ENCODE results near the gene ANK3. TPM values are rescaled to one million over a fixed set of nuclear protein-coding genes. Genes with fewer than 3 reads are reported as not detected.

The ANK3 gene
- total and polyA plus RNA-seq, 8 donors: 3.6 to 115 (median 31.1) TPM

DNA sequence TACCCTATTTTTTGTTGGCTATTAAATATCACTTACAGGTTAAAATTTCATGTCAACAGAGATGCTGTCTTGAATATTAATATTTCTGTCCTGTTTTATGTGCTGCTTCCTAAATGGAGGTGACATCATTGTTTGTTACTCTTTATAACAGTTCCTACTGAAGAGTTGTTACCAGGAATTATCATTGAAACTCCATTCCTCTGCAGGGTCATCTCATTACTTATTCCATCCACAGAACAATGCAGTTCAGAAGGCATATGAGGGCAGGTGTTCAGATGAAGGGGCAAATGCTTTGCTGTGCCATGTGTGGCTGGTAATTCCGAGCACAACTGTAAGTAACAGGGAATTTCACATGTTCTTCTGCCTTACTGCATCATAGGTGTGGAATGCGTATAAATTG lies 113.4 kb downstream of the ANK3 start:
- Histone ChIP-seq H3K36me3 (peaks cover 0 to 10% (median 0%) of the 10 kb centered on the region in 4 donors), H3K27me3 (no peaks in the 10 kb centered on the region), H3K9me3 (no peaks in the 10 kb centered on the region), H3K4me3 (no peak overlapping the region), H3K4me1 (peaks cover 0 to 2% (median 0%) of the 10 kb centered on the region in 4 donors), H3K27ac (no peak overlapping the region)
- WGBS, 5 donors: 93 to 100% (median 97%) methylated on average over 2 of the region's 2 CpGs
- no peak for DNase-seq
- TF ChIP-seq EP300 (IDR thresholded peaks at IDR 0.05): no peak
- TF ChIP-seq POLR2A (IDR thresholded peaks at IDR 0.05): no peak
- TF ChIP-seq CTCF (IDR thresholded peaks at IDR 0.05): no peak
- no peak for TF ChIP-seq POLR2AphosphoS5 (IDR thresholded peaks at IDR 0.05)
- intact Hi-C loops (cut with DNase I; ENCODE audit: low total_unique reads): no loop called here

DNA sequence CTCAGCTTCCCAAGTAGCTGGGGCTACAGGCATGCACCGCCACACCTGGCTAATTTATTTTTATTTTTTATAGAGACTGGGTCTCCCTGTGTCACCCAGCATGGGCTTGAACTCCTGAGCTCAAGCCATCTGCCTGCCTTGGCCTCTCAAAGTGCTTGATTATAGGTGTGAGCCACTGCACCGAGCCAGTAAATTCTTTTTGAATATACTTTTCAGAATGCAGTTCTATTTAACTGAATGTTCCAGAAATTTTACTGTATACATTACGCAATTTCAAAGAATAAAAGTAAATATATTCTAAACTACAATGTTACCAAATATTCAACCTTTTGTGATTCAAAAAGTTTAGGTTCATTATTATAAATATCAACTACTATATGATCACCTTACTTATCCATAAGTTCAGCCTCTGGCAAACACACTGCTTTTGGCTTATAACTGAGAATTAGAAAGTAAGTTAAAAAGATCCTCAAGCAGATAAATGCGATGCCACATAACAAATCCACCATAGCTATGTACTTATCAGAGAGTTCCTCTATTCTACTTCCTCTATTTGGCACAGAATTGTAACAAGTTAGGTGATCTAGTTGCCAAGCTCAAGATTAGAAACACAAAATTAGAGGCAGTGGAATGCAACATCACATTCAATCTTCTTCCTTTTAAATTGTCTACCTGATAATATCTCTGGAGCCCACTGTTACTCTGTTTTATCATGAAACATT lies 118.2 kb downstream of the ANK3 start:
- Histone ChIP-seq H3K36me3 (no peaks in the 10 kb centered on the region), H3K27ac (no peak overlapping the region), H3K4me1 (no peaks in the 10 kb centered on the region), H3K9me3 (no peaks in the 10 kb centered on the region), H3K27me3 (no peaks in the 10 kb centered on the region), H3K4me3 (no peak overlapping the region)
- TF ChIP-seq POLR2A (IDR thresholded peaks at IDR 0.05): no peak
- TF ChIP-seq EP300 (IDR thresholded peaks at IDR 0.05): no peak
- no peak for TF ChIP-seq POLR2AphosphoS5 (IDR thresholded peaks at IDR 0.05)
- no peak for TF ChIP-seq CTCF (IDR thresholded peaks at IDR 0.05)
- DNase-seq: no peak
- 76 to 86% (median 81%) methylated on average over 4 of the region's 4 CpGs for WGBS, 5 donors
- intact Hi-C loops (cut with DNase I; ENCODE audit: low total_unique reads): no loop called here

- Histone ChIP-seq H3K4me3 (no peak overlapping the region), H3K9me3 (no peaks in the 10 kb centered on the region), H3K4me1 (no peaks in the 10 kb centered on the region), H3K27me3 (no peaks in the 10 kb centered on the region), H3K36me3 (no peaks in the 10 kb centered on the region), H3K27ac (no peak overlapping the region)
- 82 to 98% (median 92%) methylated on average over 1 of the region's 1 CpG for WGBS, 5 donors
- no peak for DNase-seq
- intact Hi-C loops (cut with DNase I; ENCODE audit: low total_unique reads): no loop called here
- no peak for TF ChIP-seq EP300 (IDR thresholded peaks at IDR 0.05)
- no peak for TF ChIP-seq POLR2A (IDR thresholded peaks at IDR 0.05)
- TF ChIP-seq POLR2AphosphoS5 (IDR thresholded peaks at IDR 0.05): no peak
- no peak for TF ChIP-seq CTCF (IDR thresholded peaks at IDR 0.05)
Measured at GRCh38 chr10:60270426-60270825, 119.2 kb downstream of the ANK3 start.

DNA sequence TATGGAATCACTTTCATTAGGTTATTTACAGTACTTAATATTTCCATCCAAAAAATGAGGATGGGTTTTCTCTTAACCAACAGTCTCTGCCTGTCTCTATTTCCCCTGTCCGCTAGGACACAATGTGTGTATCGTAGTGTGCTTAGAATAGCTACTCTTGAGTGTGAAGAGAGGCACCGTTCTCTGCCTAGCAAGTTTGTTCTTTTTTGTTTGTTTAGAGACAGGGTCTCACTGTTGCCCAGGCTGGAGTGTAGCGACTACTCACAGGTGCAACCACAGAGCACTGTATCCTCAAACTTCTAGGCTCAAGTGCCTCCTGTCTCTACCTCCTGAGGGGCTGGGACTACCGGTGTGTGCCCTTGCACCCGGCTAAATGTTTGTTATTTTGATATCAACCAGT lies 121.9 kb downstream of the ANK3 start:
- no peak for DNase-seq

More for the DNA sequence above, 121.9 kb downstream of the ANK3 start:
- H3K27me3 ChIP-seq: no peaks in the 10 kb centered on the region
- intact Hi-C loops (cut with DNase I; ENCODE audit: low total_unique reads): no loop called here
- H3K4me1 ChIP-seq: no peaks in the 10 kb centered on the region
- H3K9me3 ChIP-seq: no peaks in the 10 kb centered on the region
- WGBS, 5 donors: 78 to 95% (median 90%) methylated on average over 6 of the region's 6 CpGs
- peaks cover 0 to 10% (median 6%) of the 10 kb centered on the region in 4 donors for H3K36me3 ChIP-seq
- no peak overlapping the region for H3K4me3 ChIP-seq
- no peak overlapping the region for H3K27ac ChIP-seq
- TF ChIP-seq POLR2AphosphoS5 (IDR thresholded peaks at IDR 0.05): no peak
- no peak for TF ChIP-seq CTCF (IDR thresholded peaks at IDR 0.05)
- no peak for TF ChIP-seq POLR2A (IDR thresholded peaks at IDR 0.05)
- no peak for TF ChIP-seq EP300 (IDR thresholded peaks at IDR 0.05)
